NCI-H146 treated with DMSO at 0.1 percent for 48 hours (cell line): ENCODE measurements around the gene TNPO1.
"Not testable (repeated sequence)": the region's sequence is repeated elsewhere in the genome, so short reads cannot be mapped to it uniquely, and the experiment has no call there.

ENCODE experiments used
- DNase-seq: peaks from one replicate; lab custom pipeline; 2025; ENCODE audit not compliant: unreplicated experiment; lab: John Stamatoyannopoulos, UW

Gene TNPO1

DNA sequence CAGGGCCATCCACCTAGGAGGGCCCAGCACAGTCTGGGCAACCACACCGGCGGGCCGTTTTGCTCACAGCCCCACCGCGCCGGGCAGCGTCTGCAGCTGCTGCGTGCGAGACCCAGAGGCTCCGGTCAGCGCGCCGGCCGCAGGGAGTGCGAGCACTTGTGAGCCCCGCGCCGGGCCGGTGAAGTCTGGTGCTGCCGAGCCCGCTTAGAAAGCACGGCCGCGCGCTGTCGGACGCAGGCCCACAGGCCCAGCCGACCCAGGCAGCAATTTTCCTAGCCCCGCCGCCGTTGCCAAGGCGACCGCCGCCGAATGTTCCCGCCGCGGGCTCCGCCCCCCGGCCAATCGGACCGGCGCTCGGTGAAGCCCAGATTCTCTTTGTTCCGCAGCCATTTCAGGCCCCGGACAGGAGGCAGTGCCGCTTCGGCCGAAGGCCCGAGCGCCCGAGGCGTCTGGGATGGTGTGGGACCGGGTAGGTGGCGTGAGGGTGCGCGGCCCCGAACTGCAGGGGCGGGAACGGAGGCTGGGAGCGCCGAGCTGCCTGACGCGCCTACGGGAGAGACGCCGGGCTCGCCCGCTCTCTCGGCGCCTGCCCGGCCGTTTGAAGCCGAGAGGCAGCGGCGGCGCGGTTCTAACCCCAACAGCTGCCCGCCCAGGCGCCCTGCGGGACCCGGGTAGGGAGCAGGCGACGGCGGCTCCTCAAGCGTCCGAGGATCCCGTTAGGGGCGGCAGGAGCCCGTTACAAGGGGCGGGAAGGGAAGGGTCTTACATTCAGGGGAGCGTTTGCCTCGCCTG, at the start of gene TNPO1:
TSS of gene TNPO1 (plus strand) at position 378 of the 792 bp plus-strand sequence. CDS start at position 455, 77 bp downstream.
- peak; percentile 83 for DNase-seq

DNA sequence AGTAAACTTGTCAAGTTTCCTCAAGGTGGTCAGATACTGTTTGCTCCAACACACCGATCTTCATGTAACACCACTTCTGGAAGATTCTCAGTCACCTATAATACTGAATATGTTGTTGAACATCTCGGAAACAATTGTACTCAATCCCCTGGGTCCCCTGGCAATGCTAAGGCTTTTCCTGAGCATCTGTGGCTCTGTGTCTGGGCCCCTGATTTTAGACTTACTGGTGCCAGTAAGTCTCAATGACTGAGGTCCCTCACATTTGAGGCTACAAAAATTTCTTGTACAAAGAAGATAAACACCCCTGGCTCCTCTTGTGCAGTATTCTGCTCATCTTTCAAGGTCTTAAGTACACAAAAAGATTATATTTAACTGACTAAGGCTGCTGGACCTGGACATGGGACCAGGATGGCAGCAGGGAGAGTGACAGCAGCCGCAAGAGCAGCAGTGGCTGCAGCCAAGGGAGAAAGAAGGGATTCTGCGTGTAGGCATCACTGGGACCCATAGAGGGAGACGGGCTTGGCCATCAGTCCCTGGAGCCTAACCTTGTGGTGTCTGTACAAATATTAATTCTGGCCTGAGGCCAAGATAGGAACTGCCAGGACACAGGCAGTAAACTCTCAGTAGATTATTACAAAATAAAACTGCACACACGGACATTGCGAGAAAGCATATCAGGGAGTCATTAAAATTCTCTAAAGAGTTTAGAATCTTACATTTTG, 49.0 kb upstream of the TNPO1 start:
- DNase-seq, result peak; percentile 23

DNA sequence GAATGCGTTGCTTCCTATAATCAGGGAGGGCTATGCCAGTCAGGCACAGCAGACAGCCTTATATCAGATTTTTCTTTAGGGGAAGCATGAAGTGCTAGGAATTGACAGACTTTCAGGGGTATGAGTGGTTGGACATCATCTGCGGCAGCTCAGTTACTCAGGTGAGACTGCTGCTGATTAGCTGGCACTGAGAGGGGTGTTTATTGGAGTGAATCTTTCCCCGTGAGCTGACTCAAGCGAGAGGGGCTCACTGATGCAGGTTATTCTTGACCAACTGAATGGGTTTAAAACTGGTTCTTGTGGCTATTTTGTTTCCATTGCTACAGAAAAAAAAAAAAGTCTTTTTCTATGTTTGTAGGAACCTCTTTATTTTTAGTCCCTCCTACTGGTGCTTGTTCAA, 46.2 kb upstream of the TNPO1 start:
- no peak for DNase-seq

GRCh38 chr5:72776684-72777083, 39.8 kb upstream of the TNPO1 start:
- DNase-seq, result no peak

GRCh38 chr5:72779520-72779919, 36.9 kb upstream of the TNPO1 start:
- DNase-seq, result no peak

- DNase-seq, result no peak
Measured at GRCh38 chr5:72783354-72783753, 33.1 kb upstream of the TNPO1 start.

DNA sequence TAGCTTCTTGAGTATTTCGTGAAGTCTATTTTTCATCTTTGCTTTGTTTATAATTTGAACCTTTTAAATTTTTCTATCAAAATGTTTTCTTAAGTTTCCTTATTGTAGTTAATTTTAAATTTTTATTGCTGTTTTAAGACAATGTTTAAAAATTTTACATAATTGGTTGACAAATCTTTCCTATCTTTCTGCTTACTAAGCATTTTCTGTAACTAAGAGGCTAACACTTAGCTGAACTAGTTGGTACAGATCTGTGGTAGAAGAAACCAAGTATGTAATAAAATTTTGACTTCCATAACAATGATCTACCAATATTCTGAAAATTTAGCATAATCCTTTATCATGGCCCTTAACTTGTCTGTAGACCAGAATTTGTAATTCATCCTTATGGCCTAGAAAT, 32.3 kb upstream of the TNPO1 start:
- no peak for DNase-seq

DNA sequence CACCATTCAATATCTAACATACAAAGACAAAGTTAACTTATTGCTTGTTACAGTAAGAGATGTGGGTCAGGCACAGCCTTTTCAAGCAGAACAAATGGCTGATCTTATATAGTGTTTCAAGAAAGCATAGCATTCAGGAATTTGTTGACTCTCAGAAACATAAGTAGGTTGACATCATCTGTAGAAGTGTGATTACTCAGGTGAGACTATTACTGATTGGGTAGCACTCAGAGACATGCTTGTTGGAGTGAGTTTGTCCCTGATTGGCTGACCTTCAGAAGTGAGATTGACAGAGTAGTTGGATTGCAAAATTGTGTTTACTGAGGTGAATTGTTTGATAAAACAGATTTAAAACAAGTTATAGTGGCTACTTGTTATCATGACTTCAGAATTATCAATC, 30.7 kb upstream of the TNPO1 start:
- no peak for DNase-seq

GRCh38 chr5:72786676-72787075, 29.8 kb upstream of the TNPO1 start:
- no peak for DNase-seq

DNA sequence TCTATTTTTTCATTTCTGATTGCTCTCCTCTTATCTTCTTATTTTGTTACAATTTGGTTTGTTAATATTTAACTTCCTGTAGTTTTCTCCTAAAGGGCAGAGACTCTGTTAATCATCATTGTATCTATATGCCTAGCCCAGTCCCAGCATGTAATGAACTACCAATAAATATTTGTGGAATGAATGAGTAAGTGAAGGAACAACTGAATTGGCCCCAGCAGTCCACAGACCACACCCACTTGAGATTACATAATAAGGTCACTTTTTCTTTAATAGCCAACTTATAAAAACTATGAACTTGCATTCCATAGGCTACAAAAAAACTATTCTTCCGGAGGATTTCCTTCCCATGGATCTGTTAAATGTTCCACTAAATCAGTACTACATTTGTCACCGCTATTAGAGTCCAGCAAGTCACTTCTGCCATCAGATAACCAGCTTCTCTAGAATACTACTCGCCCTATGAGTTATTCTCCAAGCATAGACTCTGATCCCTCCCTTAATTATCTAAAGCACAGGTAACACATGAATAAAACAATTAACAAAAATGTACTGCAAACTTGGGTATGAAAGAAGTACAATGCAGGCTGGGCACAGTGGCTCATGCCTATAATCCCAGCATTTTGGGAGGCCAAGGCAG, 27.5 kb upstream of the TNPO1 start:
- no peak for DNase-seq

DNA sequence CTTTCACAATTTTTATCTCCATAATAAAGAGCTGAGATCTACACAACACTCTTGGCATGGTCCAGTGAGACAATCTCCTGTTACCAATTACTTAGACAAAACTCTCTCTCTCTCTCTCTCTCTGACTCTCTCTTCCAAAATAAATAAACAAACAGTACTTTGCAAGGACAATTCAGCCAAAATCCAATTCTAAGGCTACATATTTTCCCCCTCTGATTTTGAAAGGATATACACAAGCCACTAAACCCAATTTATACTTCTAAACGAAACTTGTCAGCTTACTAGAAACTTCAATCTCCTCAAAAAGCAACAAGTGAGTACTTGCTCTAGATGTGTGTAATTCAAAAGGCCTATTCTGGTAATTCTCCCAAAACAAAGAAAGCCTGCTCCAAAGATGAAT, 26.3 kb upstream of the TNPO1 start:
- DNase-seq, result no peak

DNA sequence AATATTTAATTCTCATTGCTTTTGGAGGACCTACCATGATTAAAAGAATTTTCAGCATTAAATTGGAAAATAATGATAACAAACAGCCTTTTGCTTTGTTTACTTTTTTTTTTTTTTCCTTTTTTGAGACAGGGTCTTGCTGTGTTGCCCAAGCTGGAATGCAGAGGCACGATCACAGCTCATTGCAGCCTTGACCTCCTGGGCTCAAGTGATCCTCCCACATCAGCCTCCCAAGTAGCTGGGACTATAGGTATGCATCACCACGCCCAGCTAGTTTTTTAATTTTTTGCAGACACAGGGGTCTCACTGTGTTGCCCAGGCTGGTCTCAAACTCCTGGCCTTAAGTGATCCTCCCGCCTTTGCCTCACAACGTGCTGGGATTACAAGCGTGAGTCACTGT, 23.8 kb upstream of the TNPO1 start:
- not testable (repeated sequence) for DNase-seq

DNA sequence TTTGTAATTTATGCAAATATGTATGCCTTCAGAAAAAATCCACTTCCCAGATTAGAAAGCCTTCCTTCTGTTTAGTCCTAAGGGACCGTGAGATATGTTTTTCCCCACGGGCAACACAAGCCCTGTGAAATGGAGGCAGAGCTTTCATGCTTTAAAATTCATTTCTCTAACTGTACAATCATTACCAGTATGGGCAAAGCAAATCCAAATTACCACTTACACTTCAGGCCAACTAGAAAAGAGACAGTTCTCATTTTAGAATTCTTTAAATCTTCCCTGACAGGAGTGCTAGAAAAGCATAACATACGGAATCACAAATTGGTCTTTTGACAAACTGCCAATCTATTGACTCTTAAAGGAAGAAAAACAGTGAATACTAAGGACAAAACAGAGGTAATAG, 20.5 kb upstream of the TNPO1 start:
- no peak for DNase-seq

GRCh38 chr5:72799721-72800120, 16.7 kb upstream of the TNPO1 start:
- DNase-seq, result no peak

GRCh38 chr5:72808637-72809036, 7.8 kb upstream of the TNPO1 start:
- not testable (repeated sequence) for DNase-seq

DNA sequence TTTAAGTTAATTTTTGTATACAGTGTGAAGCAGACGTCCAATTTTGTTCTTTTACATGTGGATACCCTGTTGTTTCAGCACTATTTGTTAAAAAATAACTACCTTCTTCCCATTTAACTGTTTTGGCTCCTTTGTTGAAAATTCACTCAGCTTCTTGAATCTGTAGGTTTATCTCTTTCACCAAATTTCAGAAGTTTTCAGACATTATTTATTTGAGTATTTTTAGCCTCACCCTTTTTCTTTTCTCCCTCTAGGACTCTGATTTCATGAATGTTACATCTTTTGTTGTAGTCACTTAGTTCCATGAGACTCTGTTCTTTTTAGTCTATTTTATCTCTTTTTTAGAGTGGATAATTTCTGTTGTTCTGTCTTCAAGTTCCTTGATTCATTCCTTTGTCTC, 4.6 kb upstream of the TNPO1 start:
- DNase-seq, result no peak

DNA sequence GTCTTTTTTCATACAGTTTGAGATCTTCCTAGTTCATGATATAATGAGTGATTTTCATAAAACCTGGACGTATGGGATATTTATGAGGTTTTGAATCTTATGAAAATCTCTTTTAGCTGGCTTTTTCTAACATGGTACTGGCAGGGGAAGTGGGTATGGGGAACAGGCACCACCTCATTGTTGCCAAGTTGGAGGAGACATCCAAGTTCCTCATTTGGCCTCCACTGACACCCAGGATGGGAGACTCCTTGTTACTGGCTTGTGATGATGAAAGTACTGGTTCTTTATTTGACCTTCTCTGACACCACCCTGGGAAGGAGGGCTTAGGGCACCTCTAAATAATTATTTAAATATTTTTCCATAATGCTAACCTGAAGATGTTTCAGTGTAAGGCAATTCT, 4.0 kb upstream of the TNPO1 start:
- DNase-seq, result no peak

DNA sequence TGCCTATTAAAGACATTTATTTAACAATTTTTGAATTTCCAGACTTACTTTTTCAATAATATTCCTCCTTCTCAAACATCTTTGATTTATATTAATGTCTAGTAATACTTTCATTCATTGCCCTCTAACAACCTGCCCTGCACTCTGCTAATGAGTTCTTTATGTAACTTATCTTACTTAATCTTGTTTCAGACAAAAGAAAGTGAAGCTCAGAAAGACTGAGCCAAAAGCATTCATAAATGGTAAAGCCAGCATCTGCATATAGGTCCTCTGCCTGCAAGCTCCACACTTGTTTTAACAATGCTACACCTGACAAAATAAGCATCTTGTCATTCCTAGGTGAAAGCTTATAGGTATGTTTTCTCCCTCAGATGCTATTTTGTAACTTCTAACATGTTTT, 2.4 kb upstream of the TNPO1 start:
- no peak for DNase-seq

DNA sequence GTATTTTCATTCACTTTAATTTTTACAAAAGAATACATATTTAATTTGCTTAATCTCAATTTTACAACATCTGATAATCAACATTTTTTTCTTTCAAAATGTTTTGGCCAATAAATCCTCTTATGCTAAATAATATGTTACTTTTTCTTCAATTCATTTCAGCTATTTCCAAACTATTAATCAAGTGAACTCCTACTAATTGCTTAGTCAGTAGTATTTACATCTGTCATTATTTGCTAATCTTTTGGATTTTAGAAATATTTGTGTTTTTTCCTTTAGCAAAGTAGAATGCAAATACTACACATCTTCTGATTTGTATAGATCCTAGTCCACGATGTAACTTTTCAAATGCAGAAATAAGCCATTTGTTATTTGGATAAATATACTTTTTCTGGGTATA, 1.6 kb upstream of the TNPO1 start:
- DNase-seq, result no peak

- peak; percentile 29 for DNase-seq
Measured at GRCh38 chr5:72815580-72816283, 729 bp upstream of the TNPO1 start.

- DNase-seq, result peak; percentile 34
Measured at GRCh38 chr5:72817076-72817481, 618 bp downstream of the TNPO1 start.
